Gastrocnemius medialis (tissue), 4 donors: Measurements from ENCODE around the gene MOB3B. TPM values are rescaled to one million over a fixed set of nuclear protein-coding genes. Genes with fewer than 3 reads are reported as not detected.

Experiments used
- ATAC-seq, 2 donors: fragments of 150-250 bp; one replicate each; pipeline ENCODE4 v1.9.1; 2016
- DNase-seq, 2 donors: peaks; one replicate each; pipeline ENCODE4 v3.0.0-alpha.2; 2019
- H3K27ac ChIP-seq, 4 donors: fragments of 200-600 bp; sonication (generic); 1 replicate in 1 of 4; 2 replicates in 3 of 4; pipeline ENCODE4 v1.5.1; 2016 to 2018; ENCODE audit warnings: mild to moderate bottlenecking in 2 of 4, moderate library complexity in 1 of 4
- H3K27me3 ChIP-seq, 3 donors: fragments of 200-600 bp; sonication (generic) in 2 of 3; 1 replicate in 1 of 3; 2 replicates in 2 of 3; pipeline versions ENCODE4 v1.5.1 to v1.6.0; 2016 to 2019; ENCODE audit warnings: mild to moderate bottlenecking in 1 of 3, moderate library complexity in 1 of 3
- H3K36me3 ChIP-seq, 2 donors: fragments of 200-600 bp; sonication (generic) in 1 of 2; one replicate each; pipeline ENCODE4 v1.5.1; 2017 to 2018
- H3K4me1 ChIP-seq, 2 donors: fragments of 200-600 bp; sonication (generic) in 1 of 2; one replicate each; pipeline ENCODE4 v1.5.1; 2016 to 2017; ENCODE audit warnings: mild to moderate bottlenecking in 2 of 2
- H3K4me3 ChIP-seq, 4 donors: fragments of 200-600 bp; sonication (generic) in 3 of 4; 1 replicate in 1 of 4; 2 replicates in 3 of 4; pipeline ENCODE4 v1.5.1; 2016 to 2019; ENCODE audit warnings: mild to moderate bottlenecking in 2 of 4
- H3K9me3 ChIP-seq, 3 donors: fragments of 200-600 bp; sonication (generic) in 2 of 3; 1 replicate in 1 of 3; 2 replicates in 2 of 3; pipeline ENCODE4 v1.5.1; 2016 to 2019
- CTCF ChIP-seq, 5 experiments: fragments of 450-650 bp in 3 of 5; fragments of 200-600 bp in 2 of 5; sonication (generic) in 2 of 5; IDR thresholded peaks in 4 of 5; conservative IDR thresholded peaks in 1 of 5; 1 replicate in 4 of 5; 2 replicates in 1 of 5; pipeline ENCODE4 v1.5.1; 2016 to 2019; ENCODE audit warnings: antibody characterized with exemption in 5 of 5, mild to moderate bottlenecking in 3 of 5, moderate library complexity in 3 of 5
- POLR2A ChIP-seq, 2 donors: fragments of 450-650 bp; IDR thresholded peaks; one replicate each; pipeline ENCODE4 v1.6.1; 2017; ENCODE audit warnings: antibody characterized with exemption in 2 of 2, mild to moderate bottlenecking in 2 of 2, moderate library complexity in 2 of 2
- in situ Hi-C, 4 donors: fragments of 200-750 bp; cut with MboI; loops; one replicate each; pipeline versions ENCODE4 v1.15.0 to v1.8.0; 2017; ENCODE audit warnings: low sequenced_read_pairs in 4 of 4
- intact Hi-C: fragments of 100-400 bp; cut with DNase I; formaldehyde crosslinking; loops from one replicate; pipeline ENCODE4 v1.15.1; 2023; ENCODE audit warnings: low total_unique reads
- total RNA-seq, 4 donors: library from RNA; depleted of rRNA; stranded (reverse); fragments of >200 nt; gene quantifications; one replicate each; pipeline versions ENCODE4 v1.1.0 to v1.2.3, GENCODE V29; 2016

Gene MOB3B
- total RNA-seq, 4 donors from 2014 or later = 3.4 to 16.3 (median 12.7) TPM

DNA sequence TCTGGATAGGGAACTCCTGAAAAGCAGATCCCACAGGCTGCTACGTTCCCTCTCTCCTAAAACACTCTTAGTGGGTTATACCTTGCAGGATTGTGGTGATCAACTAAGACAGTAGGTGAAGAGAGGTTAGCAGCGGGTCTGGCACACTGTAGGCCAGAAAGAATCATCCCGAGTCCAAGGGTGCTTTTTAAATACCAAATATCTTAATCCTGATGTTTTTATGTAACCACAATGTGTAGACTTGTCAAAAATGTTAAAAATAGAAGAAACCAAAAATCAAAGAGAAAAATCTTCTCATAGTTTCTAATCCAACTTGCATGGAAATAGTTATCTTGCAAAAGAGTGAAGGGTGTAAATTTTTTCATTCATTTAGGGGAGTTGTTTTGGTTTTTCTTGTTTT is 57.8 kb downstream of the MOB3B start:
- Histone ChIP-seq H3K27me3 (no peaks in the 10 kb centered on the region), H3K36me3 (no peaks in the 10 kb centered on the region), H3K9me3 (no peaks in the 10 kb centered on the region), H3K4me3 (no peak overlapping the region), H3K27ac (peak overlapping the region in 2 of 4 donors; percentile 13 to 26), H3K4me1 (peaks cover 25 to 30% of the 10 kb centered on the region in 2 donors)
- intact Hi-C loops (loop anchor here (2.0 to 10.0 kb wide), 3 partner anchors 57 to 137 kb away; partner anchors contain the start of genes C9orf72 and MOB3B), in situ Hi-C loops (loop anchor here in 2 of 4 donors (10.0 to 25.0 kb wide), 2 partner anchors 47 to 91 kb away; partner anchors contain the start of gene C9orf72 (in 1 of the 2))
- ATAC-seq (no peak), DNase-seq (no peak)
- TF ChIP-seq POLR2A (IDR thresholded peaks at IDR 0.05) (no peak), CTCF (IDR thresholded peaks at IDR 0.05 in 4 of 5, conservative IDR thresholded peaks at IDR 0.05 in 1 of 5) (no peak)

DNA sequence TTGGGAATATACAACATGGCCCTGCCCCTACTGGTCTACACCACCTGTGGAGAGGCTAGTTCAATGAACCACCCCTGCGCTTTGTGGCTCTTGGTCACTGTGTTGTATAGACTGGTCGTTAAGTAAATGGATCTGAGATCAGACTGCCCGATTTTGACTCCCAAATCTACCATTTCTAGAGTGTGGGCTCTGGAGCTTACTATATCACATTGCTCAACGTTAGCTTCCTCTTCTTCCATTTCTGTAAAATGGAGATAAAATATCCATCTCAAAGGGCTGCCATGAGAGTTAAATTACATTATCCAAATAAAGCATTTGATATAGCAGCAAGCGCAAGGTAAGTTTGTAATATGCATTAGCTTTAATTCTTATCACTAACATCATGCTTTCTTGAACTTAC is 58.2 kb downstream of the MOB3B start:
- DNase-seq (no peak), ATAC-seq (no peak)
- intact Hi-C loops = loop anchor here (5.0 to 10.0 kb wide), 2 partner anchors 101 to 137 kb away; partner anchors contain the start of gene C9orf72
- Histone ChIP-seq H3K4me1 (peaks cover 25 to 30% of the 10 kb centered on the region in 2 donors), H3K36me3 (no peaks in the 10 kb centered on the region), H3K27me3 (no peaks in the 10 kb centered on the region), H3K4me3 (no peak overlapping the region), H3K27ac (peak overlapping the region in 2 of 4 donors; percentile 13 to 26), H3K9me3 (no peaks in the 10 kb centered on the region)
- TF ChIP-seq CTCF (IDR thresholded peaks at IDR 0.05 in 4 of 5, conservative IDR thresholded peaks at IDR 0.05 in 1 of 5) = no peak
- no peak for TF ChIP-seq POLR2A (IDR thresholded peaks at IDR 0.05)
- in situ Hi-C loops = loop anchor here in 2 of 4 donors (10.0 to 25.0 kb wide), 2 partner anchors 47 to 91 kb away; partner anchors contain the start of gene C9orf72 (in 1 of the 2)

GRCh38 chr9:27470291-27470856 is 59.2 kb downstream of the MOB3B start:
- H3K27me3 ChIP-seq = no peaks in the 10 kb centered on the region
- intact Hi-C loops = loop anchor here (5.0 to 10.0 kb wide), 2 partner anchors 102 to 136 kb away; partner anchors contain the start of gene C9orf72
- TF ChIP-seq CTCF (IDR thresholded peaks at IDR 0.05 in 4 of 5, conservative IDR thresholded peaks at IDR 0.05 in 1 of 5) = no peak
- in situ Hi-C loops = loop anchor here in 2 of 4 donors (10.0 to 25.0 kb wide), 2 partner anchors 46 to 92 kb away; partner anchors contain the start of gene C9orf72 (in 1 of the 2)
- H3K36me3 ChIP-seq = no peaks in the 10 kb centered on the region
- no peak for ATAC-seq
- H3K27ac ChIP-seq = no peak overlapping the region
- no peaks in the 10 kb centered on the region for H3K9me3 ChIP-seq
- peaks cover 25 to 30% of the 10 kb centered on the region in 2 donors for H3K4me1 ChIP-seq
- DNase-seq = no peak
- H3K4me3 ChIP-seq = no peak overlapping the region

DNA sequence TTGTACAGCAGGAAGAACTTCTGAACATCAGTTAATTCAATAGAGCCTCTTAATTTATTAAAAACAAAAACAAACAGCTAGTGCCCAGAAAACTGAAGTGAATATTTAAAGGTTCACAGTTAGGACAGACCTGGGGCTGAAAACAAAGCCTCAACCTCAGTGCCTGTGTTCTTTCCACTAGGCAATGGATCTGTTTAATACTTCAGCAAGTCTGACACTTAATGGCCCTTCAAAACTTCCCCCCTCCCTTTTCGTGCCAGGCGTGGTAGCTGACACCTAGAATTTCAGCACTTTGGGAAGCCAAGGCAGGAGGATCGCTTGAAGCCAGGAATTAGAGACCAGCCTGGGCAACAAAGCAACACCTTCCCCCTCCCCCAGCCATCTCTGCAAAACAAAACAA is 60.1 kb downstream of the MOB3B start:
- H3K9me3 ChIP-seq = no peaks in the 10 kb centered on the region
- in situ Hi-C loops (loop anchor here in 3 of 4 donors (10.0 to 25.0 kb wide), 4 partner anchors 55 to 93 kb away; partner anchors contain the start of genes C9orf72 (in 1 of the 3), IFNK (in 1 of the 3) and MOB3B (in 1 of the 3)), intact Hi-C loops (no loop called here)
- H3K4me1 ChIP-seq = peaks cover 25 to 26% of the 10 kb centered on the region in 2 donors
- H3K27me3 ChIP-seq = no peaks in the 10 kb centered on the region
- H3K4me3 ChIP-seq = no peak overlapping the region
- no peak for DNase-seq
- H3K36me3 ChIP-seq = no peaks in the 10 kb centered on the region
- ATAC-seq = no peak
- TF ChIP-seq POLR2A (IDR thresholded peaks at IDR 0.05) (no peak), CTCF (IDR thresholded peaks at IDR 0.05 in 4 of 5, conservative IDR thresholded peaks at IDR 0.05 in 1 of 5) (no peak)
- H3K27ac ChIP-seq = no peak overlapping the region
